HepG2 (cell line): ENCODE results near the gene KAT14. TPM values are rescaled to one million over a fixed set of nuclear protein-coding genes. Genes with fewer than 3 reads are reported as not detected.

ENCODE experiments used
- ATAC-seq: fragments of 200-7000 bp; cut with Tn5 transposase; 3 replicates; pipeline ENCODE4 v1.9.1; 2020; ENCODE audit warnings: mild to moderate bottlenecking, moderate library complexity
- BruUV-seq: library from RNA; stranded (reverse); fragments of 400-500 nt; replicated peaks from 2 replicates; lab custom pipeline; 2021; lab: Mats Ljungman, UMichigan
- CTCF ChIA-PET: fragments of 300-600 bp; formaldehyde crosslinking; extraction: SDS; loops from one replicate; lab custom pipeline; 2021; ENCODE audit warnings: low total read pairs, inconsistent platforms, low intra/inter-chr PET ratio; lab: Yijun Ruan, JAX
- POLR2A ChIA-PET: fragments of 350-600 bp; sonication (Branson Sonifier 250); formaldehyde crosslinking; loops from one replicate; lab custom pipeline; 2020; ENCODE audit warnings: antibody characterized with exemption, inconsistent platforms; lab: Yijun Ruan, JAX
- DNase-seq: peaks from one replicate; pipeline ENCODE4 v3.0.0-alpha.2; 2015; ENCODE audit warnings: low spot score
- FAIRE-seq: peaks from 3 replicates; lab custom pipeline; 2011; peaks lifted over from hg19 to GRCh38; lab: Jason Lieb, UNC
- H2AFZ ChIP-seq: one replicate; pipeline ENCODE4 v1.6.1; 2011; ENCODE audit warnings: low read length, inconsistent platforms
- H3K27ac ChIP-seq: fragments of 300-600 bp; 3 replicates; pipeline ENCODE4 v1.8.0; 2011; ENCODE audit warnings: mixed run types, mild to moderate bottlenecking, mixed read lengths, low read length, inconsistent platforms; ENCODE audit not compliant: insufficient read depth; ENCODE audit errors: extremely low read length
- H3K27me3 ChIP-seq, 2 experiments: fragments of 200-600 bp in 1 of 2; 2 replicates in 1 of 2; 3 replicates in 1 of 2; pipeline versions ENCODE4 v1.6.0 to v1.8.0; 2011; ENCODE audit warnings: low read length in 2 of 2, mild to moderate bottlenecking in 2 of 2, moderate library complexity in 2 of 2, inconsistent platforms in 1 of 2; ENCODE audit not compliant: insufficient read depth in 2 of 2, control insufficient read depth in 1 of 2
- H3K36me3 ChIP-seq, 2 experiments: fragments of 200-600 bp in 1 of 2; replicated peaks in 1 of 2; 2 replicates in 1 of 2; 3 replicates in 1 of 2; pipeline versions ENCODE4 v1.5.1 to v1.8.0; 2011; ENCODE audit warnings: low read length in 2 of 2, inconsistent platforms in 1 of 2; ENCODE audit not compliant: insufficient read depth in 2 of 2, control insufficient read depth in 1 of 2
- H3K4me1 ChIP-seq: 2 replicates; pipeline ENCODE4 v1.5.1; 2012; ENCODE audit warnings: low read length, inconsistent platforms; ENCODE audit not compliant: insufficient read depth
- H3K4me2 ChIP-seq: 2 replicates; pipeline ENCODE4 v1.6.0; 2011; ENCODE audit warnings: low read depth, low read length, inconsistent platforms
- H3K4me3 ChIP-seq, 3 experiments: fragments of 200-600 bp in 1 of 3; sonication (generic), shearing (Covaris generic) in 1 of 3; replicated peaks in 1 of 3; 2 replicates each; pipeline ENCODE4 v1.5.1; 2011 to 2016; ENCODE audit warnings: low read length in 3 of 3, inconsistent platforms in 2 of 3, low read depth in 2 of 3, mild to moderate bottlenecking in 2 of 3, control low read depth in 1 of 3, mixed read lengths in 1 of 3; ENCODE audit not compliant: insufficient read depth in 1 of 3
- H3K79me2 ChIP-seq: one replicate; pipeline ENCODE4 v1.6.1; 2011; ENCODE audit warnings: low read length, inconsistent platforms; ENCODE audit not compliant: insufficient read depth
- H3K9ac ChIP-seq: 2 replicates; pipeline ENCODE4 v1.6.0; 2011; ENCODE audit warnings: mild to moderate bottlenecking, low read depth, low read length, inconsistent platforms; ENCODE audit not compliant: insufficient read depth
- H3K9me3 ChIP-seq: 2 replicates; pipeline ENCODE4 v1.5.1; 2012; ENCODE audit warnings: mild to moderate bottlenecking, low read length
- H4K20me1 ChIP-seq: 2 replicates; pipeline ENCODE4 v1.6.0; 2011; ENCODE audit warnings: inconsistent platforms, mild to moderate bottlenecking, low read length, moderate library complexity; ENCODE audit not compliant: insufficient read depth
- FLYWCH1 ChIP-seq: sonication (generic); formaldehyde crosslinking; IDR thresholded peaks from 2 replicates; pipeline ENCODE4 v1.8.1; 2023; ENCODE audit warnings: mild to moderate bottlenecking, missing genetic modification reagents
- HES4 ChIP-seq: sonication (generic); formaldehyde crosslinking; IDR thresholded peaks from 2 replicates; pipeline ENCODE4 v1.9.0; 2021; ENCODE audit warnings: mild to moderate bottlenecking, missing genetic modification reagents, borderline replicate concordance
- HNRNPUL1 ChIP-seq: fragments of 200-400 bp; formaldehyde crosslinking; IDR thresholded peaks from 2 replicates; pipeline ENCODE4 v1.6.1; 2017; ENCODE audit warnings: low read depth, mild to moderate bottlenecking, low read length, moderate library complexity
- KLF12 ChIP-seq: sonication (generic); formaldehyde crosslinking; IDR thresholded peaks from 2 replicates; pipeline ENCODE4 v1.4.0; 2020; ENCODE audit warnings: missing genetic modification reagents, borderline replicate concordance
- KLF9 ChIP-seq: IDR thresholded peaks from 2 replicates; pipeline ENCODE4 v1.6.1; 2016; ENCODE audit warnings: low read depth
- MAFF ChIP-seq: IDR thresholded peaks from 2 replicates; pipeline ENCODE4 v1.6.1; 2011; ENCODE audit warnings: low read depth, low read length, improper control_type of control experiment
- MAFK ChIP-seq, 2 experiments: IDR thresholded peaks in 1 of 2; conservative IDR thresholded peaks in 1 of 2; 2 replicates each; pipeline ENCODE4 v1.6.1; 2011; ENCODE audit warnings: improper control_type of control experiment in 2 of 2, low read length in 2 of 2
- MBNL3 ChIP-seq: fragments of 250-450 bp; sonication (Bioruptor Pico); conservative IDR thresholded peaks from 2 replicates; pipeline ENCODE4 v1.8.0; 2022; ENCODE audit warnings: mild to moderate bottlenecking, inconsistent platforms
- NFIB ChIP-seq: sonication (generic); formaldehyde crosslinking; IDR thresholded peaks from 2 replicates; pipeline ENCODE4 v1.9.0; 2021; ENCODE audit warnings: missing genetic modification reagents, mild to moderate bottlenecking, borderline replicate concordance
- NR0B2 ChIP-seq: sonication (generic); formaldehyde crosslinking; IDR thresholded peaks from 2 replicates; pipeline ENCODE4 v1.4.0; 2020; ENCODE audit warnings: mild to moderate bottlenecking, missing genetic modification reagents
- SOX13 ChIP-seq, 3 experiments: fragments of 450-650 bp in 1 of 3; sonication (generic) in 1 of 3; formaldehyde crosslinking in 1 of 3; IDR thresholded peaks in 2 of 3; conservative IDR thresholded peaks in 1 of 3; 2 replicates each; pipeline versions ENCODE4 v1.5.0 to v1.6.1; 2016 to 2020; ENCODE audit warnings: antibody characterized with exemption in 1 of 3, mild to moderate bottlenecking in 1 of 3, missing compliant biosample characterization in 1 of 3, missing genetic modification reagents in 1 of 3, moderate library complexity in 1 of 3
- THAP11 ChIP-seq: IDR thresholded peaks from 2 replicates; pipeline ENCODE4 v1.6.1; 2016; ENCODE audit warnings: missing biosample characterization, missing genetic modification reagents
- ZNF713 ChIP-seq: sonication (generic); formaldehyde crosslinking; IDR thresholded peaks from 2 replicates; pipeline ENCODE4 v1.4.0; 2020; ENCODE audit warnings: mild to moderate bottlenecking, missing genetic modification reagents
- ZSCAN9 ChIP-seq: IDR thresholded peaks from 2 replicates; pipeline ENCODE4 v1.6.1; 2016; ENCODE audit warnings: borderline replicate concordance
- WGBS: methylation state at CpG from one replicate; pipeline ENCODE4 v1.1.6; 2017; ENCODE audit warnings: low lambda C conversion rate; 5-methylcytosine and 5-hydroxymethylcytosine counted together
- in situ Hi-C: cut with HindIII; loops from 2 replicates; pipeline ENCODE4 v1.10.0; 2017; ENCODE audit warnings: low pct_unique_long_range_greater_than_20kb; ENCODE audit not compliant: extremely low pct_ligation_motif_present
- intact Hi-C: fragments of 100-400 bp; cut with micrococcal nuclease; formaldehyde crosslinking; loops from one replicate; pipeline ENCODE4 v1.10.0; 2022; ENCODE audit not compliant: unreplicated experiment
- polyA plus RNA-seq, 8 experiments: library from polyadenylated mRNA; depleted of rRNA in 3 of 8; stranded (reverse) in 7 of 8; unstranded in 1 of 8; fragments of >200 nt; fragmentation: Illumina TruSeq in 4 of 8; extraction: Trizol in 4 of 8; gene quantifications; 2 replicates each; pipeline versions ENCODE4 v1.2.1 to v1.2.3, GENCODE V29; 2011 to 2016; ENCODE audit warnings: low read depth in 4 of 8, missing spikeins in 1 of 8, mixed read lengths in 1 of 8; ENCODE audit not compliant: insufficient read depth in 1 of 8
- total RNA-seq, 5 experiments: library from RNA; depleted of rRNA; stranded (reverse); fragments of >200 nt; fragmentation: Illumina TruSeq; extraction: Trizol; gene quantifications; 2 replicates each; pipeline ENCODE4 v1.2.3, GENCODE V29; 2016; ENCODE audit warnings: low read depth in 1 of 5

KAT14 gene
- total and polyA plus RNA-seq, 2 of the 13 experiments (the other 11 are each of a cell fraction or from before 2014, with no cell fraction given), result 5.1 to 15.1 TPM

DNA sequence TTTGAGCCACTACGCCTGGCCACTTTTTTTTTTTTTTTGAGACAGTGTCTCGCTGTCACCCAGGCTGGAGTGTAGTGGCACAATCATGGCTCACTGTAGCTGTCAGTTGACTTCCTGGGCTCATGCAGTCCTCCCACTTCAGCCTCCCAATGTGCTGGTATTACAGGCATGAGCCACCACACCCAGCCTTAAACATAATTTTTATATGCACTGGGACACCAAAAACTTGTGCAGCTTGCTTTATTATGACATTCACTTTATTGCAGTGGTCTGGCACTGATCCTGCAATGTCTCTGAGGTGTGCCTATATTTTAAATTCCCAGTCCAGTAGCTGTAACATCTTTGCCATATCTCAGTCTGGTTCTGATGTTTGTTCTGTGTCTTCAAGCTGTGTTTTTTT lies 34.7 kb downstream of the KAT14 start (continued):
- TF ChIP-seq SOX13 (IDR thresholded peaks at IDR 0.05) (no peak), SOX13 (CRISPR knock-in tag; conservative IDR thresholded peaks at IDR 0.05 in 1 of 2, IDR thresholded peaks at IDR 0.05 in 1 of 2) (no peak), ZSCAN9 (CRISPR knock-in tag) (no peak), FLYWCH1 (CRISPR knock-in tag) (no peak), HES4 (CRISPR knock-in tag) (no peak), KLF12 (CRISPR knock-in tag) (no peak), NR0B2 (no peak), KLF9 (CRISPR knock-in tag) (no peak)

DNA sequence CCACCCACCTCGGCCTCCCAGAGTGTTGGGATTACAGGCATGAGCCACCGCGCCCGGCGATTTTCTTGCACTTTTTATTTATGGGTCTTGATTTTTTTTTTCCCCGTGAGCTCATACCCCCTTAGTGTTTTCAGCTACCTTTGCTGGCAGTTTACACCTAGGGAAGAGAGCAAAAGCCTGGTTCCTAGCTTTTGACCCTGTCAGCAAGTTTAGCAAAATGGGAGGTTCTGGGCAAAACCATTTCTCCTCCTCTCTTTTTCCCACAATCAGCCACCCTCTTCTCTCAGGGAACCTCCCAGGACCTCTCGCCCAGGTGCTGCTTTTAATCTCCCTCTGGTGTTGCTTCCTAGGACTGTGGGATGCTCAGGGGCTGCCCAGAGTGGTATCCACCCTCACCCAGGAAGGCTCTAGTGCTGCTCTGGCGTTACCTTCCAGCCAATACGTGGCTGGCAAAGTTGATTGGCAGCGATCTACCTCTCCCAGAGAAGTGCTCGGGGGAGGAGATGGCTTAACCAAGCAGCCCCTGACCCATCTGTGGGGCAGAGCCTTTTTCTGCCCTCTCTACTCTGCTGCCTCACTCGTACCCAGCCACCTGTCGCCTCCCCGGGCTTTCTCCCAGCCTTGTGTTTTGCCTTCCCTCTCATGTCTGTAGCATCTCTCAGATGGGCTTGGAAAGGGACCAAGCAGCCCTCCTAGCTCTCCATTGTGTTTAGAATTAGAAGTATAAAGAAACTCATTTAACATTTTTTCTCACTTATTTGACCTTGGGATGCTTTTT lies 37.4 kb downstream of the KAT14 start:
- no peaks in the 10 kb centered on the region for H3K36me3 ChIP-seq
- FAIRE-seq, result no peak

More for the DNA sequence above, 37.4 kb downstream of the KAT14 start:
- Histone ChIP-seq H3K79me2 (no peaks in the 10 kb centered on the region), H3K4me1 (no peaks in the 10 kb centered on the region), H4K20me1 (no peaks in the 10 kb centered on the region), H3K27ac (no peak overlapping the region), H3K4me2 (no peak overlapping the region), H3K9ac (no peak overlapping the region), H2AFZ (no peak overlapping the region), H3K4me3 (no peak overlapping the region), H3K27me3 (no peaks in the 10 kb centered on the region), H3K9me3 (peaks cover 9% of the 10 kb centered on the region)
- ATAC-seq (no peak), DNase-seq (no peak)
- ChIA-PET POLR2A (no interaction called here), CTCF (no interaction called here)
- in situ Hi-C loops, result no loop called here
- intact Hi-C loops, result no loop called here
- TF ChIP-seq MAFK (conservative IDR thresholded peaks at IDR 0.05 in 1 of 2, IDR thresholded peaks at IDR 0.05 in 1 of 2; ENCODE audit: low read length in 2 of 2), result peak; percentile 68 to 87
- peak; percentile 70; the same call in 1 of the 2 replicates for TF ChIP-seq MAFF
- no peak for TF ChIP-seq HNRNPUL1
- TF ChIP-seq NFIB (CRISPR knock-in tag), result 0 out of 2 replicates have a peak, but pooled peaks have one; percentile 32
- TF ChIP-seq MBNL3 (CRISPR knock-in tag), result no peak
- no peak for TF ChIP-seq THAP11 (CRISPR knock-in tag)
- TF ChIP-seq ZNF713 (CRISPR knock-in tag), result no peak
- WGBS, result 96% methylated on average over 14 of the region's 14 CpGs
- no TSS peak for BruUV-seq
